NOMO-1 treated with DMSO at 0.1 percent for 48 hours (cell line): ENCODE data around the gene LPO.
A peak's percentile ranks its signal among the peaks of the same experiment; 100 is the strongest.

Source experiments
- DNase-seq: peaks from one replicate; lab custom pipeline; 2025; ENCODE audit not compliant: unreplicated experiment; lab: John Stamatoyannopoulos, UW

The LPO gene

GRCh38 chr17:58277107-58277801, 38.9 kb downstream of the LPO start:
- DNase-seq, result peak; percentile 70

- no peak for DNase-seq
Observed at GRCh38 chr17:58277802-58278595, 39.6 kb downstream of the LPO start.

- no peak for DNase-seq
Observed at GRCh38 chr17:58278661-58279015, 40.3 kb downstream of the LPO start.

GRCh38 chr17:58279016-58279711, 40.8 kb downstream of the LPO start:
- DNase-seq, result peak; percentile 47

GRCh38 chr17:58279736-58280479, 41.5 kb downstream of the LPO start:
- no peak for DNase-seq

- DNase-seq, result peak; percentile 70
Observed at GRCh38 chr17:58280480-58281217, 42.3 kb downstream of the LPO start, which contains the start of gene MPO. Gene MPO, minus strand, starts transcription at chr17:58280935. Its CDS starts 177 bp downstream, at chr17:58280758.

- DNase-seq, result peak; percentile 98
Observed at GRCh38 chr17:58281511-58282011, 43.2 kb downstream of the LPO start.

- DNase-seq, result no peak
Observed at GRCh38 chr17:58282442-58282841, 44.1 kb downstream of the LPO start.

GRCh38 chr17:58283674-58284612, 45.6 kb downstream of the LPO start:
- no peak for DNase-seq

- peak; percentile 96 for DNase-seq
Observed at GRCh38 chr17:58284613-58285421, 46.4 kb downstream of the LPO start.

- DNase-seq, result no peak
Observed at GRCh38 chr17:58285422-58285810, 47.0 kb downstream of the LPO start.

GRCh38 chr17:58289869-58290268, 51.5 kb downstream of the LPO start:
- DNase-seq, result no peak

GRCh38 chr17:58291246-58291645, 52.9 kb downstream of the LPO start:
- no peak for DNase-seq

- no peak for DNase-seq
Observed at GRCh38 chr17:58294034-58294433, 55.6 kb downstream of the LPO start.

- DNase-seq, result no peak
Observed at GRCh38 chr17:58300336-58300735, 62.0 kb downstream of the LPO start.

GRCh38 chr17:58301504-58302150, 63.2 kb downstream of the LPO start:
- no peak for DNase-seq

GRCh38 chr17:58302171-58302918, 64.0 kb downstream of the LPO start:
- no peak for DNase-seq
